Effector memory CD4-positive, alpha-beta T cell (primary cell): ENCODE measurements around the gene ACOX1.

Source experiments
- DNase-seq, 3 donors: peaks; one replicate each; pipeline ENCODE4 v3.0.0-alpha.2; 2020
- H3K27ac ChIP-seq: 2 replicates; pipeline ENCODE4 v1.7.0; 2013; ENCODE audit warnings: mild to moderate bottlenecking, low read length, moderate library complexity; ENCODE audit not compliant: insufficient read depth, poor library complexity, severe bottlenecking
- H3K27me3 ChIP-seq: replicated peaks from 2 replicates; pipeline ENCODE4 v1.7.0; 2013; ENCODE audit warnings: mild to moderate bottlenecking, low read length; ENCODE audit not compliant: insufficient read depth, control insufficient read depth, poor library complexity, severe bottlenecking
- H3K36me3 ChIP-seq: 2 replicates; pipeline ENCODE4 v1.7.0; 2013; ENCODE audit warnings: mild to moderate bottlenecking, low read length, moderate library complexity; ENCODE audit not compliant: control insufficient read depth, insufficient read depth
- H3K4me1 ChIP-seq: 2 replicates; pipeline ENCODE4 v1.7.0; 2013; ENCODE audit warnings: low read length, mild to moderate bottlenecking; ENCODE audit not compliant: control insufficient read depth, insufficient read depth, poor library complexity, severe bottlenecking
- H3K4me3 ChIP-seq: 2 replicates; pipeline ENCODE4 v1.7.0; 2013; ENCODE audit warnings: low read length, low read depth, mild to moderate bottlenecking; ENCODE audit not compliant: insufficient read depth, poor library complexity, severe bottlenecking
- H3K9me3 ChIP-seq: 2 replicates; pipeline ENCODE4 v1.7.0; 2013; ENCODE audit warnings: mild to moderate bottlenecking, low read length, moderate library complexity; ENCODE audit not compliant: control insufficient read depth

Gene ACOX1

GRCh38 chr17:75909812-75910274, 69.1 kb downstream of the ACOX1 start:
- Histone ChIP-seq H3K9me3 (no peaks in the 10 kb centered on the region), H3K27me3 (no peaks in the 10 kb centered on the region), H3K4me3 (no peak overlapping the region), H3K36me3 (no peaks in the 10 kb centered on the region), H3K27ac (no peak overlapping the region), H3K4me1 (peaks cover 5% of the 10 kb centered on the region)
- no peak for DNase-seq

GRCh38 chr17:75909051-75909811, 69.7 kb downstream of the ACOX1 start:
- Histone ChIP-seq H3K4me1 (peaks cover 5% of the 10 kb centered on the region), H3K4me3 (no peak overlapping the region), H3K27ac (no peak overlapping the region), H3K36me3 (no peaks in the 10 kb centered on the region), H3K9me3 (no peaks in the 10 kb centered on the region), H3K27me3 (no peaks in the 10 kb centered on the region)
- no peak for DNase-seq

GRCh38 chr17:75908201-75908600, 70.8 kb downstream of the ACOX1 start:
- Histone ChIP-seq H3K27me3 (no peaks in the 10 kb centered on the region), H3K4me1 (peaks cover 9% of the 10 kb centered on the region), H3K36me3 (peaks cover under 1% of the 10 kb centered on the region), H3K9me3 (no peaks in the 10 kb centered on the region), H3K27ac (no peak overlapping the region), H3K4me3 (no peak overlapping the region)
- DNase-seq: no peak

- no peak overlapping the region for H3K27ac ChIP-seq
- no peak for DNase-seq
- H3K4me1 ChIP-seq: peaks cover 9% of the 10 kb centered on the region
- H3K27me3 ChIP-seq: no peaks in the 10 kb centered on the region
- H3K36me3 ChIP-seq: peaks cover 14% of the 10 kb centered on the region
- no peaks in the 10 kb centered on the region for H3K9me3 ChIP-seq
- no peak overlapping the region for H3K4me3 ChIP-seq
Measured at GRCh38 chr17:75906143-75906884, 72.7 kb downstream of the ACOX1 start.

- Histone ChIP-seq H3K36me3 (peaks cover 27% of the 10 kb centered on the region), H3K27ac (peak within 1 kb of the TSS; percentile 79), H3K4me1 (peaks cover 9% of the 10 kb centered on the region), H3K9me3 (no peaks in the 10 kb centered on the region), H3K27me3 (no peaks in the 10 kb centered on the region), H3K4me3 (peak within 1 kb of the TSS; percentile 65)
- peak; percentile 86 to 93 (median 89) for DNase-seq
Measured at GRCh38 chr17:75904749-75905521, 74.0 kb downstream of the ACOX1 start, which contains the start of gene MRPL38. Gene MRPL38, minus strand, starts transcription at chr17:75904884. Its CDS starts 9 bp downstream, at chr17:75904875.

- Histone ChIP-seq H3K27ac (no peak overlapping the region), H3K36me3 (peaks cover 47% of the 10 kb centered on the region), H3K4me1 (peaks cover 9% of the 10 kb centered on the region), H3K9me3 (no peaks in the 10 kb centered on the region), H3K4me3 (no peak overlapping the region), H3K27me3 (no peaks in the 10 kb centered on the region)
- no peak for DNase-seq
Measured at GRCh38 chr17:75902406-75902805, 76.6 kb downstream of the ACOX1 start.

- H3K36me3 ChIP-seq: peaks cover 47% of the 10 kb centered on the region
- H3K4me1 ChIP-seq: peaks cover 9% of the 10 kb centered on the region
- no peaks in the 10 kb centered on the region for H3K9me3 ChIP-seq
- H3K4me3 ChIP-seq: no peak overlapping the region
- H3K27ac ChIP-seq: no peak overlapping the region
- DNase-seq: no peak
- H3K27me3 ChIP-seq: no peaks in the 10 kb centered on the region
Measured at GRCh38 chr17:75901727-75902126, 77.2 kb downstream of the ACOX1 start.

- Histone ChIP-seq H3K36me3 (peaks cover 47% of the 10 kb centered on the region), H3K27ac (no peak overlapping the region), H3K27me3 (no peaks in the 10 kb centered on the region), H3K4me1 (peaks cover 9% of the 10 kb centered on the region), H3K4me3 (no peak overlapping the region), H3K9me3 (no peaks in the 10 kb centered on the region)
- no peak for DNase-seq
Measured at GRCh38 chr17:75900691-75901533, 78.1 kb downstream of the ACOX1 start.

GRCh38 chr17:75899767-75900468, 79.0 kb downstream of the ACOX1 start:
- peaks cover 14% of the 10 kb centered on the region for H3K4me1 ChIP-seq

More at GRCh38 chr17:75899767-75900468, 79.0 kb downstream of the ACOX1 start:
- Histone ChIP-seq H3K4me3 (no peak overlapping the region), H3K9me3 (no peaks in the 10 kb centered on the region), H3K36me3 (peaks cover 47% of the 10 kb centered on the region), H3K27me3 (no peaks in the 10 kb centered on the region), H3K27ac (no peak overlapping the region)
- DNase-seq: no peak
